Measurements from ENCODE around the gene EMC10. TPM values are rescaled to one million over a fixed set of nuclear protein-coding genes. Genes with fewer than 3 reads are reported as not detected.
"Not testable (repeated sequence)": the region's sequence is repeated elsewhere in the genome, so short reads cannot be mapped to it uniquely, and the experiment has no call there.

Gene EMC10
- polyA plus RNA-seq, 2 donors, result 41.9 to 62.9 TPM

DNA sequence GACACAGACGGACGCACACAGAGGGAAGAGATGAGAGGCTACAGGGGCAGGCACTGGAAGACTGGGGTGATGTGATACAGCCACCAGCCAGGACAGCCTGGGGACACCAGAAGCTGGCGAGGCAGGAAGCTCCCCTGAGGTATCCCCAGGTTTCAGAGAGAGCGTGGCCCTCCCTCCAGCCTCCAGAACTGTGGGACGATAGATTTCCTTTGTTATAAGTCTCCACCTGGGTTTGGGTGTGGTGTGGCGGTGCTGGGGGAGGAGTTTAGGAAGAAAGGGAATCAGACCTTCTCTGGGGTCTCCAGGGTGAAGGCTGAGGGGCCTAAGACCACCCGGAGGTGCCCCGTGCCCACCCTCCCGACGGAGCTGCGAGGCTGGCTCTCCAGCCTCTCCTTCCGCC, 40.1 kb downstream of the EMC10 start:
- peaks cover 0 to 5% of the 10 kb centered on the region in 2 donors for H3K9me3 ChIP-seq (ENCODE audit: control insufficient read depth in 2 of 2, insufficient read depth in 1 of 2, low read depth in 1 of 2, low read length in 1 of 2)
- peaks cover 3 to 6% of the 10 kb centered on the region in 2 donors for H3K4me1 ChIP-seq (ENCODE audit: control insufficient read depth in 2 of 2, insufficient read depth in 2 of 2, low read length in 1 of 2)
- no peak overlapping the region for H3K27ac ChIP-seq (ENCODE audit: low read depth in 2 of 2, low read length in 1 of 2)
- no peak overlapping the region for H3K4me3 ChIP-seq (ENCODE audit: low read depth in 1 of 2, low read length in 2 of 2)
- WGBS, 2 donors, result 41 to 43% methylated on average over 12 of the region's 12 CpGs
- H3K36me3 ChIP-seq (ENCODE audit: control insufficient read depth in 2 of 2, insufficient read depth in 2 of 2, low read length in 1 of 2), result no peaks in the 10 kb centered on the region
- H3K27me3 ChIP-seq (ENCODE audit: control insufficient read depth in 1 of 2, insufficient read depth in 2 of 2, low read length in 2 of 2), result no peaks in the 10 kb centered on the region

DNA sequence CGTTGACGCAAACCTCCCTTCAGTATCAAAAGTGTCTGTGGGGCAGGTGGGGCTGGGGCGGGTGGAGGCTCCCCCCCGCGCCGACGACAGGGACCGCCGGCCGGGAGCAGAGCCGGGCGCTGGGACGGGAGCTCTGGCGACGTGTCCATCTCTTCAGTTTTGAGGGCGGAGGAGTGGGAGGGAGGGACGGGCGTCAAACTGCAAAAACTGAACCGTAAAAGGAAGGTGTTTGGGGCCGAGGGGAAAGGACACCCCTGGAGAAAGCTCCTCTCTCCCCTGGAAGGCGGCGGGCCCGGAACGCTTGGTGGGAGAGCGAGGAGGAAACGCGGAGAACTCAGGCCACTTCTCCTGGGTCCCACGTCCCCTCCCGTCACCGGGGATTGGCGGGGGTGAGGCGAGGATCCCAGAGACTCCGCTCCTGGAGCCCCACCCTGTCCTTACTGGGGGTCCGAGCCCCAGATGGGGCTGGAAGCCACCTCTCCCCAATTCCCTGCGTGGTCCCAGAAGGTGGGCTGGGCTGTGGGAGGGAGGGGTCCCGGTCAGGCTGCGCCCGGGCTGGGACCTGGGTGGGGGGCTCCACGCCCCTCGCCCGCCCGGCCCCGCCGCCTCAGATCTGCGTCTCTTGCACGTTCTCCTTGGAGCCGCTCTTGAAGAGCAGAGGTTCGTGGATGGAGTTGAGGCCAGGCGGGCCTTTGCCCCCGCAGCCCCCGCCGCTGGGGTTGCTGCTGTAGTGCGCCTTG, 40.8 kb downstream of the EMC10 start:
- 56 to 64% methylated on average over 48 to 53 of the region's 53 CpGs for WGBS, 2 donors
- peaks cover 0 to 5% of the 10 kb centered on the region in 2 donors for H3K9me3 ChIP-seq (ENCODE audit: control insufficient read depth in 2 of 2, insufficient read depth in 1 of 2, low read depth in 1 of 2, low read length in 1 of 2)
- no peak overlapping the region for H3K4me3 ChIP-seq (ENCODE audit: low read depth in 1 of 2, low read length in 2 of 2)
- H3K27me3 ChIP-seq (ENCODE audit: control insufficient read depth in 1 of 2, insufficient read depth in 2 of 2, low read length in 2 of 2), result no peaks in the 10 kb centered on the region
- no peak overlapping the region for H3K27ac ChIP-seq (ENCODE audit: low read depth in 2 of 2, low read length in 1 of 2)
- no peaks in the 10 kb centered on the region for H3K36me3 ChIP-seq (ENCODE audit: control insufficient read depth in 2 of 2, insufficient read depth in 2 of 2, low read length in 1 of 2)
- peaks cover 1 to 6% of the 10 kb centered on the region in 2 donors for H3K4me1 ChIP-seq (ENCODE audit: control insufficient read depth in 2 of 2, insufficient read depth in 2 of 2, low read length in 1 of 2)

DNA sequence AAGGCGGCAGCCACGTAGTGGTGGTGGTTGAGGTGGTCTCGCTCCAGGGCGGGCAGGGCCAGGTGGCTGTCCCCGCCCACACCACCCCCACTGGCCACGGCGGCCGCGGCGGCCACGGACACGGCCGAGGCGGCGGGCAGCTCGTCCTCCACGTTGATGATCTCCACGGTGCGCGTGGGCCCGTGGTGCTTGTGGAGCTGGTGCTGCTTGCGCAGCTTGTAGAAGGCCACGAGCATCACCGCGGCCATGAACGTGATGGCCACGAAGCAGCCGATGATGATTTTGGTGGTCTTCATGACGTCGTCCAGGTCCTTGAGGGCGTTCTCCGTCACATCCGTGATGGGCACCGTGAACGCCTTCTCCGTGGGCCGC, 41.4 kb downstream of the EMC10 start:
- WGBS, 2 donors, result 95 to 97% methylated on average over 36 to 37 of the region's 37 CpGs
- Histone ChIP-seq H3K27me3 (ENCODE audit: control insufficient read depth in 1 of 2, insufficient read depth in 2 of 2, low read length in 2 of 2) (no peaks in the 10 kb centered on the region), H3K4me3 (ENCODE audit: low read depth in 1 of 2, low read length in 2 of 2) (no peak overlapping the region), H3K9me3 (ENCODE audit: control insufficient read depth in 2 of 2, insufficient read depth in 1 of 2, low read depth in 1 of 2, low read length in 1 of 2) (peaks cover 0 to 5% of the 10 kb centered on the region in 2 donors), H3K27ac (ENCODE audit: low read depth in 2 of 2, low read length in 1 of 2) (no peak overlapping the region), H3K36me3 (ENCODE audit: control insufficient read depth in 2 of 2, insufficient read depth in 2 of 2, low read length in 1 of 2) (no peaks in the 10 kb centered on the region), H3K4me1 (ENCODE audit: control insufficient read depth in 2 of 2, insufficient read depth in 2 of 2, low read length in 1 of 2) (peaks cover 0 to 6% of the 10 kb centered on the region in 2 donors)

DNA sequence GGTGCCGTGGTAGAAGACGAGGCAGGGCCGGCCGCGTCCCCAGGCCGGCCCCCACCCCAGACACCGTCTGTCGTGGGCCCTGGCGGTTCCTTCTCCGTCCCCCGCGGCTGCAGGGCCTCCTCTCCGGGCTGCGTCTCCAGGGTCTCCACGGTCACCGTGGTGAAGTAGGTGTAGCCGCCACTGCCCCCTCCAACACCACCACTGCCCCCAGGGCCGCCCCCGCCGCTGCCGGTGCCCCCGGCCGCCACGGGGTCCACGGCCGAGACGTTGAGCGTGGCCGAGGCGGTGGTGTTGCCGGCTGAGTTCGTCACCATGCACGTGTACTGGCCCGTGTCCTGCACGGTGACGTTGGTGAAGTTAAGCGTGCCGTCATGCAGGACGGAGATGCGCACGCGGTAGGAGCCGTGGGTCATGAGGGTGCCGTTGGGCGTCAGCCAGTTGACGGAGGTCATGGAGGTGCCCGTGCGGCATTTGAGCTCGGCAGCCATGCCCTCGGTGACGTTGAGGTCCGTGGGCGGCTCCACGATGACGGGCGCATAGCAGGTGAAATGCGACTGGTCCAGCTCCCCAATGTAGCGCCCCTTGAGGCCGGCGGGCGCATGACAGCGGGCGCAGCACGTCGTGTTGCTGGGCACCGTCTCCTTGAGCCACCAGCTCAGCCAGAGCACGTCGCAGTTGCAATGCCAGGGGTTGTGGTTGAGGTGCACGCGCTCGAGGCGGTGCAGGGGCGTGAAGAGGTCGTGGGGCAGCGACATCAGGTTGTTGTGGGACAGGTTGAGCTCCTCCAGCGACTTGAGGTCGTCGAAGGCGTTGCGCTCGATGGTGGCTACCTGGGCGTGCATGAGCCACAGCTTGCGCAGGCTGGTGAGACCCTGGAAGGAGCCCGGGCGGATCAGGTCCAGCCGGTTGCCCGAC, 42.0 kb downstream of the EMC10 start:
- H3K36me3 ChIP-seq (ENCODE audit: control insufficient read depth in 2 of 2, insufficient read depth in 2 of 2, low read length in 1 of 2), result no peaks in the 10 kb centered on the region
- H3K27me3 ChIP-seq (ENCODE audit: control insufficient read depth in 1 of 2, insufficient read depth in 2 of 2, low read length in 2 of 2), result no peaks in the 10 kb centered on the region
- H3K4me3 ChIP-seq (ENCODE audit: low read depth in 1 of 2, low read length in 2 of 2), result no peak overlapping the region
- H3K27ac ChIP-seq (ENCODE audit: low read depth in 2 of 2, low read length in 1 of 2), result no peak overlapping the region
- WGBS, 2 donors, result 95% methylated on average over 86 to 87 of the region's 87 CpGs
- peaks cover 2 to 6% of the 10 kb centered on the region in 2 donors for H3K4me1 ChIP-seq (ENCODE audit: control insufficient read depth in 2 of 2, insufficient read depth in 2 of 2, low read length in 1 of 2)
- peaks cover 0 to 5% of the 10 kb centered on the region in 2 donors for H3K9me3 ChIP-seq (ENCODE audit: control insufficient read depth in 2 of 2, insufficient read depth in 1 of 2, low read depth in 1 of 2, low read length in 1 of 2)

DNA sequence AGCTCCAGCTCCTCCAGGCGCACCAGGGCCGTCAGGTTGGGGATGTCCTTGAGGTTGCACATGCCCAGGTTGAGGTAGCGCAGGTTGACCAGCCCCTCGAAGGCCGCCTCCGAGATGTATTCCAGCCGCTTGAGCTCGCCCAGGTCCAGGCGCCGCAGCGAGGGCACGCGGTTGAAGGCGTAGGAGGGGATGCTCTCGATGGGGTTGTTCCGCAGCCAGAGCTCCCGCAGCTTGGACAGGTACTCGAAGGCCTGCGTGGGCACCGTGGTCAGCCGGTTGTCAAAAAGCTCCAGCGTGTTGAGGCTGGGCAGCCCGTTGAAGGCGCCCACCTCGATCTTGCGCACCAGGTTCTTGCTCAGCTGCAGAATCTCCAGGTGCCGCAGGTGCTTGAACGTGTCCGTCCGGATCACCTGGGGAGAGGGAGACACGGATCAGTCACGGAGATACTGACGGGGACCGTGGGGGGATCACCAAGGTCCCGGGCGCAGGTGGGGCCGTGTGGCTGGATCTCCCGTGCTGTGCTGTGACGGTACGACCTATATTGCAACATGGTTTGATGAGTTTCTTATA, 42.8 kb downstream of the EMC10 start:
- no peaks in the 10 kb centered on the region for H3K27me3 ChIP-seq (ENCODE audit: control insufficient read depth in 1 of 2, insufficient read depth in 2 of 2, low read length in 2 of 2)
- peaks cover 2 to 6% of the 10 kb centered on the region in 2 donors for H3K4me1 ChIP-seq (ENCODE audit: control insufficient read depth in 2 of 2, insufficient read depth in 2 of 2, low read length in 1 of 2)
- H3K27ac ChIP-seq (ENCODE audit: low read depth in 2 of 2, low read length in 1 of 2), result no peak overlapping the region
- no peak overlapping the region for H3K4me3 ChIP-seq (ENCODE audit: low read depth in 1 of 2, low read length in 2 of 2)
- H3K9me3 ChIP-seq (ENCODE audit: control insufficient read depth in 2 of 2, insufficient read depth in 1 of 2, low read depth in 1 of 2, low read length in 1 of 2), result peaks cover 0 to 5% of the 10 kb centered on the region in 2 donors
- no peaks in the 10 kb centered on the region for H3K36me3 ChIP-seq (ENCODE audit: control insufficient read depth in 2 of 2, insufficient read depth in 2 of 2, low read length in 1 of 2)
- 96% methylated on average over 39 to 40 of the region's 40 CpGs for WGBS, 2 donors

DNA sequence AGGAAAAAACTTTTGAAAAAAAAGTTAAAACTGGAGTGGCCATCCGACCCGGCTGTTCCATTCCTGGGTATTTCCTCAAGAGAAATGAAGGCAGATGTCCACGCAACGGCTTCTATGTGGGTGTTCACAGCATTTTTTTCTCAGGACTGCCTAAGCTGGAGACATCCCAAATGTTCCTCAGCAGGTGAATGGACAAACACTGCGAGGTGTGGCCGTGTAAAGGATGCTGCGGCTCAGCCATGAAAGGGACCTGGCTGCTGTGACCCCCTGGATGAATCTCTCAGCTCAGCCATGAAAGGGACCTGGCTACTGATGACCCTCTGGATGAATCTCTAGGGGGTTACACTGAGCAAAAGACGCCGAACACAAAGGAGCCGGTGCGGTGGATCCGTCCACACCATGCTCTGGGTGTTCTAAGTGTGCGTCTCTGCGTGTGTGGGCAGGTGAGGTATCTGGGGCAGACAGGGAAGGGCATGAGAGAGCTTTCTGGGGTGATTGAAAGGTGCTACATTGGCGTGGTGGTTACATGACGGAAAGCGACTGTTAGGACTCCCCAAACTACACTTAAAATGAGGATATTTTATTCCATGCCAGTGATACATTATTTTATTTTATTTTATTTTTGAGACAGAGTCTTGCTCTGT, 44.6 kb downstream of the EMC10 start:
- Histone ChIP-seq H3K4me3 (ENCODE audit: low read depth in 1 of 2, low read length in 2 of 2) (no peak overlapping the region), H3K36me3 (ENCODE audit: control insufficient read depth in 2 of 2, insufficient read depth in 2 of 2, low read length in 1 of 2) (no peaks in the 10 kb centered on the region), H3K27me3 (ENCODE audit: control insufficient read depth in 1 of 2, insufficient read depth in 2 of 2, low read length in 2 of 2) (no peaks in the 10 kb centered on the region), H3K9me3 (ENCODE audit: control insufficient read depth in 2 of 2, insufficient read depth in 1 of 2, low read depth in 1 of 2, low read length in 1 of 2) (peaks cover 0 to 5% of the 10 kb centered on the region in 2 donors), H3K27ac (ENCODE audit: low read depth in 2 of 2, low read length in 1 of 2) (no peak overlapping the region), H3K4me1 (ENCODE audit: control insufficient read depth in 2 of 2, insufficient read depth in 2 of 2, low read length in 1 of 2) (peaks cover 2 to 3% of the 10 kb centered on the region in 2 donors)
- 79 to 82% methylated on average over 17 of the region's 17 CpGs for WGBS, 2 donors

DNA sequence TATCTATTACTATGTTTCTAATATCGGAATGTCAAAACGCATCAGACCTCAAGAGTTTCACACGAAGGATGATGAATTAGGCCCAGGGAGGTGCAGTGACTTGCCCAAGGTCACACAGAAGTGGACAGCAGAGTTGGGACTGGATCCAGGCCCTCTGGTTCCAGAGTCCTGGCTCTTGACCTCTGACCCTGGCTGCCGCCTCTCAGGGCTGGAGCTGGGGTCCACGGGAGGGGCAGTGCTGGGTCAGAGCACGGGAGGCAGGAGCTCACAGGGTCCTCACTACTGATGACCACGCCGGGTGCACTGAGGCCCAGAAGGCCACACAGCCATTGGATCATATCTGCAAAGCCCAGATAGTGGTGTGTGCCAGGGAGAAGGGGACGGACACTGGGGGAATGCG, 46.6 kb downstream of the EMC10 start:
- H3K4me3 ChIP-seq (ENCODE audit: low read depth in 1 of 2, low read length in 2 of 2), result no peak overlapping the region
- WGBS, 2 donors, result 84 to 89% methylated on average over 10 of the region's 10 CpGs
- H3K27me3 ChIP-seq (ENCODE audit: control insufficient read depth in 1 of 2, insufficient read depth in 2 of 2, low read length in 2 of 2), result no peaks in the 10 kb centered on the region
- peaks cover 0 to 5% of the 10 kb centered on the region in 2 donors for H3K9me3 ChIP-seq (ENCODE audit: control insufficient read depth in 2 of 2, insufficient read depth in 1 of 2, low read depth in 1 of 2, low read length in 1 of 2)
- H3K4me1 ChIP-seq (ENCODE audit: control insufficient read depth in 2 of 2, insufficient read depth in 2 of 2, low read length in 1 of 2), result peaks cover 0 to 2% of the 10 kb centered on the region in 2 donors
- H3K36me3 ChIP-seq (ENCODE audit: control insufficient read depth in 2 of 2, insufficient read depth in 2 of 2, low read length in 1 of 2), result no peaks in the 10 kb centered on the region
- no peak overlapping the region for H3K27ac ChIP-seq (ENCODE audit: low read depth in 2 of 2, low read length in 1 of 2)

DNA sequence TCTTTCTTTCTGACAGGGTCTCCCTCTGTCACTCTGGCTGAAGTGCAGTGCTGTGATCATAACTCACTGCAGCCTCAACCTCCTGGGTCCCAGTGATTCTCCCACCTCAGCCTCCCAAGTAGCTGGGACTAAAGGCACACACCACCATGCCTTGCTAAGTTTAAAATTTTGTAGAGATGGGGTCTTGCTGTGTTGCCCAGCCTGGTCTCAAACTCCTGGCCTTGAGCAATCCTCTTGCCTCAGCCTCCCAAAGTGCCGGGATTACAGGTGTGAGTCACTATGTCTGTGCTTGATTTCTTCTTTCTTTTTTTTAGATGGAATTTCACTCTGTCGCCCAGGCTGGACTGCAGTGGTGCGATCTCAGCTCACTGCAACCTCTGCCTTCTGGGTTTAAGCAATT, 51.7 kb downstream of the EMC10 start:
- H3K27me3 ChIP-seq (ENCODE audit: control insufficient read depth in 1 of 2, insufficient read depth in 2 of 2, low read length in 2 of 2); H3K4me1 ChIP-seq (ENCODE audit: control insufficient read depth in 2 of 2, insufficient read depth in 2 of 2, low read length in 1 of 2); H3K36me3 ChIP-seq (ENCODE audit: control insufficient read depth in 2 of 2, insufficient read depth in 2 of 2, low read length in 1 of 2); H3K27ac ChIP-seq (ENCODE audit: low read depth in 2 of 2, low read length in 1 of 2); H3K4me3 ChIP-seq (ENCODE audit: low read depth in 1 of 2, low read length in 2 of 2); H3K9me3 ChIP-seq (ENCODE audit: control insufficient read depth in 2 of 2, insufficient read depth in 1 of 2, low read depth in 1 of 2, low read length in 1 of 2): not testable (repeated sequence)
- WGBS, 2 donors, result 84 to 91% methylated on average over 3 of the region's 3 CpGs

DNA sequence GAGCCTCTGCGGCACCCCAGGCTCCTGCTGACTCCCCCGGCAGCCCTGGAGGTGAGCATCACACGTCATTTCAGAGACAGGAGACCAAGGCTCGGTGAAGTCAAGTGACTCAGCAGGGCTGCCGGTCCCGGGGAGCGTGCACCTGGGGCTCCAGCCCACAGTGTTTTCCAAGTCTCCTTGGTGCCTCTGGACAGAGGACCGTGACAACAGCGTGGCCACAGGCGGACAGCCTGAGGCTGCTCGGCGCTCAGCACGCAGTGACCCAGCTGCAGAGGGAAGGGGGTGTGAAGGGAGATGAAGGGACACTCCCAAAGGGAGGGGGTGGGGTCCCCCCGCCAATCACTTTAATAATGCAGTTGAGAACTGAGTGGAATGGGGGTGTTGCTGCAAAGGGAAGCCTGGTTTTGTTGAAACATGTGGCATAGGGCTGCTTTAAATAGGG, 54.9 kb downstream of the EMC10 start:
- no peaks in the 10 kb centered on the region for H3K4me1 ChIP-seq (ENCODE audit: control insufficient read depth in 2 of 2, insufficient read depth in 2 of 2, low read length in 1 of 2)
- 61 to 64% methylated on average over 14 of the region's 14 CpGs for WGBS, 2 donors
- H3K27me3 ChIP-seq (ENCODE audit: control insufficient read depth in 1 of 2, insufficient read depth in 2 of 2, low read length in 2 of 2), result peaks cover 0 to 2% of the 10 kb centered on the region in 2 donors
- H3K36me3 ChIP-seq (ENCODE audit: control insufficient read depth in 2 of 2, insufficient read depth in 2 of 2, low read length in 1 of 2), result no peaks in the 10 kb centered on the region
- H3K9me3 ChIP-seq (ENCODE audit: control insufficient read depth in 2 of 2, insufficient read depth in 1 of 2, low read depth in 1 of 2, low read length in 1 of 2), result peaks cover 0 to 6% of the 10 kb centered on the region in 2 donors
- H3K27ac ChIP-seq (ENCODE audit: low read depth in 2 of 2, low read length in 1 of 2), result no peak overlapping the region
- no peak overlapping the region for H3K4me3 ChIP-seq (ENCODE audit: low read depth in 1 of 2, low read length in 2 of 2)

All from esophagus (tissue), 2 donors.